ENCODE measurements around the gene ZNF418.

DNA sequence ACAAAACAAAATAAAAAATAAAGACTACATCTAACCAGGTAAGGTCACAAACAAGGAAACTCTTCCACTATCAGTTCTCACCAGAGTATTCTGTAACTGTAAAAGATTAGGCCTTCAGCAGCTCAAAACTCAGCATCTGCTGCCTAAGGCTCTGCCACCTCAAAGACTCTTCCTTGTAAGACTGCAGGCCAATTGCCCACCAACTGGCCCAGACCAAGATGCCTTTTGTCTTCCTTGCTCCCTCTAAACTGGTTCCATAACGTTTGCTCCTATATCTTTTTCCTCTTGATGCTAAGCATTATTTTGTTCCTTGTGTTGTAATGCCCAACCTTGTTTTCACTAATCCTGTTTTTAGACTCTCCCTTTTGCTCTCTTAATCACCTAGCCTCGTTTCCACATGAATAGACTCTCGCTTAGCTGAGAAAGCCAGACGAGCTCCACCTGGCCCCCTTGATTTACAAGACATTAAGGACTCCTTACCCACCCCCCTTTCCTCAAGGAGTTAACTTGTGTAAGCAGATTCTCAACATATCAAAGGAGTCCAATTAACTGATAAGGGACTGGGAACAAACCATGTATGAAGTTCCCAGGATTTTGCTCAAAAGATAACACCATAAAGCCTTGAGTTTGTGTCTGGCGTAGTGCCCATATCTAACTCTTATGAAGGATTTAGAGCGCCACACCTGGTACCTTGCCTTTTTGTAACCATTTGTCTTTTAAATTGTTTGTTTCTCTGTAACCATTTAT is 47.8 kb downstream of the ZNF418 start:
- TF ChIP-seq, protein P1, sequence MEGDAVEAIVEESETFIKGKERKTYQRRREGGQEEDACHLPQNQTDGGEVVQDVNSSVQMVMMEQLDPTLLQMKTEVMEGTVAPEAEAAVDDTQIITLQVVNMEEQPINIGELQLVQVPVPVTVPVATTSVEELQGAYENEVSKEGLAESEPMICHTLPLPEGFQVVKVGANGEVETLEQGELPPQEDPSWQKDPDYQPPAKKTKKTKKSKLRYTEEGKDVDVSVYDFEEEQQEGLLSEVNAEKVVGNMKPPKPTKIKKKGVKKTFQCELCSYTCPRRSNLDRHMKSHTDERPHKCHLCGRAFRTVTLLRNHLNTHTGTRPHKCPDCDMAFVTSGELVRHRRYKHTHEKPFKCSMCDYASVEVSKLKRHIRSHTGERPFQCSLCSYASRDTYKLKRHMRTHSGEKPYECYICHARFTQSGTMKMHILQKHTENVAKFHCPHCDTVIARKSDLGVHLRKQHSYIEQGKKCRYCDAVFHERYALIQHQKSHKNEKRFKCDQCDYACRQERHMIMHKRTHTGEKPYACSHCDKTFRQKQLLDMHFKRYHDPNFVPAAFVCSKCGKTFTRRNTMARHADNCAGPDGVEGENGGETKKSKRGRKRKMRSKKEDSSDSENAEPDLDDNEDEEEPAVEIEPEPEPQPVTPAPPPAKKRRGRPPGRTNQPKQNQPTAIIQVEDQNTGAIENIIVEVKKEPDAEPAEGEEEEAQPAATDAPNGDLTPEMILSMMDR (IDR thresholded peaks at IDR 0.05; ENCODE audit: insufficient read depth, low read depth, low read length): no peak
- TF ChIP-seq EZH2 (IDR thresholded peaks at IDR 0.05; ENCODE audit: insufficient read depth, low read length): no peak
